ENCODE results near the gene IPO11.

DNA sequence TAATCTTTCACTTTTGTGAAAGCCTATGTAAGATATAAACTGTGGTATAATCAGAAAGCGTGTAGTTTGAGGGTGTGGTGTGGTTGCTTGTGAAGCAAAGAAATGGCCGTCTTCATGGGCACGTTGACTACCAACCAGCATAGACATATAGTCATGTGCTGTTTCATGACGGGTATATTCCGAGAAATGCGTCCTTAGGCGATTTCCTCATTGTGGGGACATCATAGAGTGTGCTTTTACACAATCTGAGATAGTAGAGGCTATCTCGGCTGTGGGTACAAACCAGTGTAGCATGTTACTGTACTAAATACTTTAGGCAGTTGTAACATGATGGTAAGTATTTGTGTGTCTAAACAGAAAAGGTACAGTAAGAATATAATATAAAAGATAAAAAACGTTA lies 86.4 kb downstream of the IPO11 start:
- TF ChIP-seq POLR2A (IDR thresholded peaks at IDR 0.05), result no peak
- TF ChIP-seq, protein P1, sequence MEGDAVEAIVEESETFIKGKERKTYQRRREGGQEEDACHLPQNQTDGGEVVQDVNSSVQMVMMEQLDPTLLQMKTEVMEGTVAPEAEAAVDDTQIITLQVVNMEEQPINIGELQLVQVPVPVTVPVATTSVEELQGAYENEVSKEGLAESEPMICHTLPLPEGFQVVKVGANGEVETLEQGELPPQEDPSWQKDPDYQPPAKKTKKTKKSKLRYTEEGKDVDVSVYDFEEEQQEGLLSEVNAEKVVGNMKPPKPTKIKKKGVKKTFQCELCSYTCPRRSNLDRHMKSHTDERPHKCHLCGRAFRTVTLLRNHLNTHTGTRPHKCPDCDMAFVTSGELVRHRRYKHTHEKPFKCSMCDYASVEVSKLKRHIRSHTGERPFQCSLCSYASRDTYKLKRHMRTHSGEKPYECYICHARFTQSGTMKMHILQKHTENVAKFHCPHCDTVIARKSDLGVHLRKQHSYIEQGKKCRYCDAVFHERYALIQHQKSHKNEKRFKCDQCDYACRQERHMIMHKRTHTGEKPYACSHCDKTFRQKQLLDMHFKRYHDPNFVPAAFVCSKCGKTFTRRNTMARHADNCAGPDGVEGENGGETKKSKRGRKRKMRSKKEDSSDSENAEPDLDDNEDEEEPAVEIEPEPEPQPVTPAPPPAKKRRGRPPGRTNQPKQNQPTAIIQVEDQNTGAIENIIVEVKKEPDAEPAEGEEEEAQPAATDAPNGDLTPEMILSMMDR (IDR thresholded peaks at IDR 0.05), result no peak

Measured in ovary (tissue), 3 donors.